GM19099 (cell line): Measurements from ENCODE around the gene DAP3.
A peak's percentile ranks its signal among the peaks of the same experiment; 100 is the strongest.

Experiments
- POLR2A ChIP-seq: IDR thresholded peaks from 3 replicates; pipeline ENCODE4 v1.6.1; 2011; ENCODE audit warnings: low read depth; ENCODE audit not compliant: insufficient read length; ENCODE audit errors: extremely low read depth

Gene DAP3

GRCh38 chr1:155729031-155729898 is 40.4 kb downstream of the DAP3 start:
- no peak for TF ChIP-seq POLR2A

GRCh38 chr1:155740995-155741394 is 52.1 kb downstream of the DAP3 start:
- TF ChIP-seq POLR2A, result no peak

DNA sequence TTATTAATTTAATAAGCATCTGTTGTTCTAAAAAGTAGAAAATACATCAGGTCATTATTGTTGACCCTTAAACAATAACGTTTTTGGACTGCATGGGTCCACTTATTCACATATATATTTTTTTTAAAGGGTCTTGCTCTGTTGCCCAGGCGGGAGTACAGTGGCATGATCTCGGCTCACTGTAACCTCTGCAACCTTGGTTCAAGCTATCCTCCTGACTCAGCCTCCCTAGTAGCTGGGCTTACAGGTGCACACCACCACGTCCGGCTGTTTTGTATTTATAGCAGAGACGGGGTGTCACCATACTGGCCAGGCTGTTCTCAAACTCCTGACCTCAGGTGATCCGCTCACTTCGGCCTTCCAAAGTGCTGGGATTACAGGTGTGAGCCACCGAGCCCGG is 53.0 kb downstream of the DAP3 start:
- TF ChIP-seq POLR2A, result no peak

- no peak for TF ChIP-seq POLR2A
Measured at GRCh38 chr1:155744711-155745283, 55.9 kb downstream of the DAP3 start.

GRCh38 chr1:155745284-155746228 is 56.7 kb downstream of the DAP3 start:
- peak; percentile 77 for TF ChIP-seq POLR2A

DNA sequence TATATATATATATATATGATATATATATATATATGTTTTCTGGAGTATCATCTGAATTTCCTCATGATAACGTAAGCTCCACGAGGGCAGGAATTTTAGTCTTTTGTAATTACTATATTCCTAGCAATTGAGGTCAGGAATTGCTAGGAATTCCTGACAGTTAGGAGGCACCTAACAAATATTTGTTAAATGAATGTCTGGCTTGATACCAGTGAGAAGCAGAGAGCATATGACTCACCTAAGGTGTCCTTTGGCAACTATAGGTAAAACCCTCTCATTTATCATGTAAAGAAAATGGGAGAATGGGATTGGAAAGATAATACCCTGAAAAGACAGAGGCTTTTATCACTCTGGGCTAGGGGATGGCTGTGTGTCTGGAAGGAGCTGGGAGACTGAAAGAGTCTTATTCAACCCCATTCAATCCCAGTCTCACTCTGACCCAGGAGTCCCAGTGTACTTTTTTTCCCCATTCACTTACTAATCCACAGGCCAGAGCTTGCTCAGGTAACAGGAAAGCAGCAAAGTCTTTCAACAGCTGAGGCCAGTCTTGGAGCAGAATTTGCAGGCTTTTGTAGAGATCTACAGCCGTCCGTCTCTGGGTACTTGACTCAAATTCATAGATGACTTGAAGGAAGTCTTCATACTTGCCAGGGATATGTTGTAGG is 71.2 kb downstream of the DAP3 start:
- no peak for TF ChIP-seq POLR2A

DNA sequence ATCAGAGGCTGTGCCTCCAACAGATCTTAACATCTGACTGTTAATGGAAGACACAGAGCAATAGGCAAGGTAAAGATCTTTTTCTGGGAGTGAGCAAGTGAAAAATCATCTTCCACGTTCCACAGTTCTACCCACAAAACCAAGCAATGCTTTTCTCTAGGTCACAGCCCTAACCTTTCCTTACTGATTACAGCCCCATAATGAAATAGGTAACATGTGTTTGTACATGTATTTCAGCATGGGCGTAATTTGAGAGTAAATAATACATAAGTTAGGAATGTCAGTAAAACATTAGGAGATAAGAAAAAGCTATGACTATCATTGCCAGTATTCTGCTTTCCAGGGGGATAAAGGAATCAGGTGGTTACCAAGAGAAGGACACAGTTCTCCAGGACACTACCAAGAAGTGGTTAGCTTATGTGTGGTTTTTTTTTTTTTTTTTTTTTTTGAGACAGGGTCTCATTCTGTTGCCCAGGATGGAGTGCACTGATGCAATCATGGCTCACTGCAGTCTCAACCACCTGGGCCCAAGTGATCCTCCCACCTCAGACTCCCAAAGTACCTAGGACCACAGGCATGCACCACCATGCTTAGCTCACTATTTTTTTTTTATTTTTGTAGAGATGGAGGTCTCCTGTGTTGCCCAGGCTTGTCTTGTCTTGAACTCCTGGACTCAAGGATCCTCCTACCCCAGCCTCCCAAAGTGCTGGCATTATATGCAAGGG is 72.0 kb downstream of the DAP3 start:
- TF ChIP-seq POLR2A, result no peak

DNA sequence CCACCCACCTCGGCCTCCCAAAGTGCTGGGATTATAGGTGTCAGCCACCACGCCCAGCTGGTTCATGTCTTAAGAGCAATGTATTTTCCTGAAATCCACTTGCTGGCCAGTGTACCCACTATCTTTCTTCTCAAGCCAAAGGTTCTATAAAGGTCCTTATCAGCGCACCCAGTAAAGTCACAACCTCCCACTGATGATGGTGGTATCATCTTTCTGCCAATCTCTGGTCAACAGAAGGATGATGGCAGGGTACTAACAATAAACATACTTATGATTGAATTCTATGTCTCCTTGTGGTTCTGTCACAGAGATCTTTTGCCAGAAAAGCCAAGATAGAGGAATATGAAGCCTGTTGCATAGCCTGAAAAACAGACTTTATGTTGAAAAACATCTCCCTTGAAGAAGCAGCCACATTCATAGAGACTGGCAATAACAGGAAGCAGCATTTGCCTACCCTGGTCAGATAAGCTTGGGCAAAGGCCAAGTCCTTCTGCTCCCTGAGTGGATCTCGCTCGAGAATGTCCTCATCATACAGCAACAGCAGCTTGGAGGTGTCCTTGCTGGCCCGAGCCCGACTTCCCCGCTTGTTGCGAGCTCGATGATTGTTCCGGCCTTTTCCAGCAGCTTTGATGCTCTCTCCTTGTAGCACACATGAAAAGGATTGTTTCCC is 73.0 kb downstream of the DAP3 start:
- TF ChIP-seq POLR2A, result no peak

DNA sequence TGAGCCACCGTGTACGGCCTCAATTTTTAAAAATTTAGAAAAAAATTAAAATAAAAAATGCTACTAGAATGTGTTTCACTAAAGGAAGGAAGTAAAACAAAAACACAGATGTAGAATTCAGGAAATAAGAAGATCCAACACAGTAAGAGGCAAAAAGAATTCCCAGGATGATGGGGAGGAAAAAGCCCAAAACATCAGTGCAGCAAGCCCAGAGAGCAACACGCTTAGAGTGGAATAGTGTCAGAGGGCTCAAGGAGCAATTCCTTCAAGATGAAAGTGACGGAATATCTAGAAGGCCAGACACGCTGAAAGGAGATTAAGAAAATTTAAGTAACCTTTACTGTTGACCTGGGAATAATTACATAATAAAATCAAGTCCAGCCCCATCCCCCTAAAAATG is 80.4 kb downstream of the DAP3 start:
- TF ChIP-seq POLR2A, result no peak

GRCh38 chr1:155773221-155773620 is 84.3 kb downstream of the DAP3 start:
- no peak for TF ChIP-seq POLR2A

- no peak for TF ChIP-seq POLR2A
Measured at GRCh38 chr1:155776414-155776813, 87.5 kb downstream of the DAP3 start.

DNA sequence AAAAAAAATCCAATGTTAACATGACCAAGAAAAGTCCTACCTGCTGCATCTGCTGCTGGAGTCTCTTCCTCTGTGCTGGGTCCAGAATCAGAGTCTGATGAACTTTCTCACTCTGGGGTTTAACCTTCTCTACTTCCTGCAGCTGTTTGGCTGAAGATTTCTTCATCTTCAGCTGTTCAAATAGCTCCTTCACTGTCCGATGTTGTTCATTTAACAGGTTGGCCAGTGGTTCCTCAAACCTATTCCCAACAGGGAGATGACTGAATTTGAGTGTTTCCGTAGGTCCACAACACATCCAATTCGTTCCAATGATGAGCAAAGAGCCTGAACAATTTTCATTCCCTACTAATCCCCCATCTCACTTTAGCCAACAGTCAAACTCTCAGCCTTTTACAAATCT is 88.7 kb downstream of the DAP3 start:
- TF ChIP-seq POLR2A, result no peak
